OCI-LY7 (cell line): ENCODE results near the gene PARD6A. TPM values are rescaled to one million over a fixed set of nuclear protein-coding genes. Genes with fewer than 3 reads are reported as not detected.

Experiments used
- BruUV-seq: library from RNA; stranded (reverse); fragments of 400-500 nt; replicated peaks from 2 replicates; lab custom pipeline; 2021; lab: Mats Ljungman, UMichigan
- CTCF ChIA-PET: fragments of 300-600 bp; sonication (Branson Sonifier 250); formaldehyde crosslinking; loops from one replicate; lab custom pipeline; 2022; ENCODE audit warnings: antibody characterized with exemption; ENCODE audit not compliant: unreplicated experiment; lab: Charles Lee
- POLR2A ChIA-PET: fragments of 300-600 bp; sonication (Branson Sonifier 250); formaldehyde crosslinking; loops from one replicate; lab custom pipeline; 2022; ENCODE audit warnings: antibody characterized with exemption; lab: Charles Lee
- DNase-seq: peaks from one replicate; pipeline ENCODE4 v3.0.0-alpha.2; 2015; ENCODE audit warnings: low spot score
- H2AFZ ChIP-seq: fragments of 200-600 bp; sonication (generic), shearing (Covaris generic); 2 replicates; pipeline ENCODE4 v1.6.1; 2014; ENCODE audit warnings: mild to moderate bottlenecking, antibody characterized with exemption, low read length, moderate library complexity
- H3K27ac ChIP-seq: fragments of 200-600 bp; sonication (generic); 2 replicates; pipeline ENCODE4 v1.5.1; 2014; ENCODE audit warnings: mixed run types, low read depth, mild to moderate bottlenecking, moderate library complexity, low read length, inconsistent platforms; ENCODE audit not compliant: poor library complexity, severe bottlenecking
- H3K36me3 ChIP-seq: fragments of 200-600 bp; sonication (generic); 2 replicates; pipeline ENCODE4 v1.6.1; 2014; ENCODE audit warnings: mild to moderate bottlenecking, antibody characterized with exemption, low read length, moderate library complexity, mixed read lengths; ENCODE audit not compliant: insufficient read depth
- H3K4me1 ChIP-seq: fragments of 200-600 bp; sonication (generic); 2 replicates; pipeline ENCODE4 v1.5.1; 2014; ENCODE audit warnings: mild to moderate bottlenecking, low read length; ENCODE audit not compliant: insufficient read depth, poor library complexity, severe bottlenecking
- H3K4me2 ChIP-seq: fragments of 200-600 bp; sonication (generic); 2 replicates; pipeline ENCODE4 v1.6.1; 2014; ENCODE audit warnings: mild to moderate bottlenecking, low read length
- H3K4me3 ChIP-seq: fragments of 200-600 bp; sonication (generic); 2 replicates; pipeline ENCODE4 v1.5.1; 2014; ENCODE audit warnings: mild to moderate bottlenecking, low read depth, low read length; ENCODE audit not compliant: poor library complexity, severe bottlenecking
- H3K79me2 ChIP-seq: fragments of 200-600 bp; sonication (generic); 2 replicates; pipeline ENCODE4 v1.6.1; 2016; ENCODE audit warnings: low read depth, mild to moderate bottlenecking, low read length, moderate library complexity, mixed read lengths; ENCODE audit not compliant: insufficient read depth
- H3K9me2 ChIP-seq: fragments of 200-600 bp; sonication (generic); 2 replicates; pipeline ENCODE4 v1.6.1; 2016; ENCODE audit warnings: mild to moderate bottlenecking, low read length, mixed read lengths; ENCODE audit not compliant: insufficient read depth
- H3K9me3 ChIP-seq: fragments of 200-600 bp; sonication (generic); 2 replicates; pipeline ENCODE4 v1.6.1; 2014; ENCODE audit warnings: mild to moderate bottlenecking, mixed run types, low read length, mixed read lengths
- H4K20me1 ChIP-seq: fragments of 200-600 bp; sonication (generic); 2 replicates; pipeline ENCODE4 v1.6.1; 2014; ENCODE audit warnings: mild to moderate bottlenecking, antibody characterized with exemption, low read length, moderate library complexity, mixed read lengths; ENCODE audit not compliant: insufficient read depth
- EZH2phosphoT487 ChIP-seq: fragments of 200-600 bp; sonication (generic); IDR thresholded peaks from 2 replicates; pipeline ENCODE4 v1.6.1; 2018; ENCODE audit warnings: low read depth, borderline replicate concordance, mild to moderate bottlenecking, mixed run types, antibody characterized with exemption, low read length, moderate library complexity, mixed read lengths
- intact Hi-C: fragments of 100-400 bp; cut with micrococcal nuclease; formaldehyde crosslinking; loops from one replicate; pipeline ENCODE4 v1.10.0; 2022; ENCODE audit not compliant: unreplicated experiment
- total RNA-seq, 2 experiments: library from RNA; depleted of rRNA in 1 of 2; stranded (reverse); fragments of >200 nt in 1 of 2; shearing (Covaris generic) in 1 of 2; gene quantifications; 2 replicates each; pipeline ENCODE4 v1.2.3, GENCODE V29; 2014 to 2022
- TF ChIP-seq, protein P1 (sequence below): fragments of 200-600 bp; sonication (generic); conservative IDR thresholded peaks from 2 replicates; pipeline ENCODE4 v1.5.1; 2014; ENCODE audit warnings: mild to moderate bottlenecking, antibody characterized with exemption, low read length, moderate library complexity, mixed read lengths

Gene PARD6A
- total RNA-seq, 2 experiments from 2014 or later = 14.0 to 23.3 TPM

DNA sequence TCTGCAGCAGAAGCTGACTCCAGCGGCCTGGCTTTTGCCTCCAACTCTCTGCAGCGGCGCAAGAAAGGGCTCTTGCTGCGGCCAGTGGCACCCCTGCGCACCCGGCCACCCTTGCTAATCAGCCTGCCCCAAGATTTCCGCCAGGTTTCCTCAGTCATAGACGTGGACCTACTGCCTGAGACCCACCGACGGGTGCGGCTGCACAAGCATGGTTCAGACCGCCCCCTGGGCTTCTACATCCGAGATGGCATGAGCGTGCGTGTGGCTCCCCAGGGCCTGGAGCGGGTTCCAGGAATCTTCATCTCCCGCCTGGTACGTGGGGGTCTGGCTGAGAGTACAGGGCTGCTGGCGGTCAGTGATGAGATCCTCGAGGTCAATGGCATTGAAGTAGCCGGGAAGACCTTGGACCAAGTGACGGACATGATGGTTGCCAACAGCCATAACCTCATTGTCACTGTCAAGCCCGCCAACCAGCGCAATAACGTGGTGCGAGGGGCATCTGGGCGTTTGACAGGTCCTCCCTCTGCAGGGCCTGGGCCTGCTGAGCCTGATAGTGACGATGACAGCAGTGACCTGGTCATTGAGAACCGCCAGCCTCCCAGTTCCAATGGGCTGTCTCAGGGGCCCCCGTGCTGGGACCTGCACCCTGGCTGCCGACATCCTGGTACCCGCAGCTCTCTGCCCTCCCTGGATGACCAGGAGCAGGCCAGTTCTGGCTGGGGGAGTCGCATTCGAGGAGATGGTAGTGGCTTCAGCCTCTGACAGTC is 1.3 kb downstream of the PARD6A start:
- H3K4me1 ChIP-seq = peaks cover 27% of the 10 kb centered on the region
- H2AFZ ChIP-seq = no peak overlapping the region
- no peak for DNase-seq
- peak overlapping the region; percentile 69; the same call in 1 of the 2 replicates for H3K4me2 ChIP-seq
- no peaks in the 10 kb centered on the region for H3K9me2 ChIP-seq
- peaks cover 13% of the 10 kb centered on the region; the same call in 1 of the 2 replicates for H3K79me2 ChIP-seq
- H3K36me3 ChIP-seq = peaks cover 27% of the 10 kb centered on the region
- no peaks in the 10 kb centered on the region for H3K9me3 ChIP-seq
- no peak overlapping the region for H3K4me3 ChIP-seq
- CTCF ChIA-PET = interaction anchor here (0.6 kb wide), 1 partner anchor 594 kb away, joined by 3 read pairs; no protein-coding TSS in a partner anchor
- POLR2A ChIA-PET = no interaction called here
- TF ChIP-seq EZH2phosphoT487 = no peak
- TF ChIP-seq, protein P1, sequence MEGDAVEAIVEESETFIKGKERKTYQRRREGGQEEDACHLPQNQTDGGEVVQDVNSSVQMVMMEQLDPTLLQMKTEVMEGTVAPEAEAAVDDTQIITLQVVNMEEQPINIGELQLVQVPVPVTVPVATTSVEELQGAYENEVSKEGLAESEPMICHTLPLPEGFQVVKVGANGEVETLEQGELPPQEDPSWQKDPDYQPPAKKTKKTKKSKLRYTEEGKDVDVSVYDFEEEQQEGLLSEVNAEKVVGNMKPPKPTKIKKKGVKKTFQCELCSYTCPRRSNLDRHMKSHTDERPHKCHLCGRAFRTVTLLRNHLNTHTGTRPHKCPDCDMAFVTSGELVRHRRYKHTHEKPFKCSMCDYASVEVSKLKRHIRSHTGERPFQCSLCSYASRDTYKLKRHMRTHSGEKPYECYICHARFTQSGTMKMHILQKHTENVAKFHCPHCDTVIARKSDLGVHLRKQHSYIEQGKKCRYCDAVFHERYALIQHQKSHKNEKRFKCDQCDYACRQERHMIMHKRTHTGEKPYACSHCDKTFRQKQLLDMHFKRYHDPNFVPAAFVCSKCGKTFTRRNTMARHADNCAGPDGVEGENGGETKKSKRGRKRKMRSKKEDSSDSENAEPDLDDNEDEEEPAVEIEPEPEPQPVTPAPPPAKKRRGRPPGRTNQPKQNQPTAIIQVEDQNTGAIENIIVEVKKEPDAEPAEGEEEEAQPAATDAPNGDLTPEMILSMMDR = no peak
- intact Hi-C loops = loop anchor here (2.0 kb wide), 2 partner anchors 173 to 181 kb away; partner anchors contain the start of gene ATP6V0D1
- BruUV-seq = no TSS peak
- H4K20me1 ChIP-seq = 0 out of 2 replicates have a peak, but pooled peaks cover 7% of the 10 kb centered on the region
- no peak overlapping the region for H3K27ac ChIP-seq

DNA sequence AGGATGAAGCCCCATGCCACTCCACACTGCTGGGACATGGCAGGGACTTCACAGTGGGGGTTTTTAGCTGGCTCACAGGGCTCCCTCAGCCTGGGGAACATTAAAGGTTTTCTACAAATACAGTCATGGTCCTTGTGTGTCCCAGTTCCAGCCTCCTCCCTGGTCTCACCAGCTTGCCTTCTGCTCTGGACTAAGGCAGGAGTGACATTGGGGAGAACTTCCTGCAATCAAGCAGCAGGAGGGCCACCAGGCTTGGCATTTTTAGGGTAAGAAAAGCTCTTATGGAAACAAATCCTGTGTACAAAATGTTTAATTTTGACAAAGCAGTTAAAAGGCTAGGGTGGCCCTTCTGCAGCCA is 1.9 kb downstream of the PARD6A start:
- Histone ChIP-seq H3K79me2 (peaks cover 13% of the 10 kb centered on the region; the same call in 1 of the 2 replicates), H3K27ac (no peak overlapping the region), H3K4me3 (no peak overlapping the region), H3K4me2 (no peak overlapping the region), H4K20me1 (0 out of 2 replicates have a peak, but pooled peaks cover 7% of the 10 kb centered on the region), H3K36me3 (peaks cover 22% of the 10 kb centered on the region), H2AFZ (no peak overlapping the region), H3K9me3 (no peaks in the 10 kb centered on the region), H3K9me2 (no peaks in the 10 kb centered on the region), H3K4me1 (peaks cover 33% of the 10 kb centered on the region)
- no TSS peak for BruUV-seq
- intact Hi-C loops = no loop called here
- no peak for DNase-seq
- CTCF ChIA-PET = interaction anchor here (0.6 kb wide), 2 partner anchors 593 to 716 kb away, joined by 3 read pairs; no protein-coding TSS in a partner anchor
- POLR2A ChIA-PET = interaction anchor here (1.2 kb wide), 1 partner anchor 18 kb away, joined by 3 read pairs; the partner anchor contains the start of gene CARMIL2
- TF ChIP-seq, protein P1 = no peak
- no peak for TF ChIP-seq EZH2phosphoT487
